H1 (cell line): ENCODE results near the gene MGMT. TPM values are rescaled to one million over a fixed set of nuclear protein-coding genes. Genes with fewer than 3 reads are reported as not detected.

ENCODE experiments used
- CTCF ChIA-PET: fragments of 300-600 bp; sonication (Branson Sonifier 250); formaldehyde crosslinking; loops from one replicate; lab custom pipeline; 2021; ENCODE audit not compliant: partially characterized antibody; lab: Charles Lee
- POLR2A ChIA-PET: fragments of 300-600 bp; sonication (Branson Sonifier 250); formaldehyde crosslinking; loops from one replicate; lab custom pipeline; 2021; ENCODE audit warnings: inconsistent platforms; ENCODE audit not compliant: partially characterized antibody; lab: Charles Lee
- DNase-seq, 2 experiments: peaks; one replicate each; pipeline versions ENCODE4 v3.0.0 to v3.0.0-alpha.2; 2010 to 2022; ENCODE audit warnings: low spot score in 2 of 2, low read depth in 1 of 2, mixed read lengths in 1 of 2
- FAIRE-seq: peaks from 2 replicates; lab custom pipeline; 2011; peaks lifted over from hg19 to GRCh38; lab: Jason Lieb, UNC
- H2AFZ ChIP-seq: 2 replicates; pipeline ENCODE4 v1.8.1; 2012; ENCODE audit warnings: low read length, inconsistent platforms
- H2AK5ac ChIP-seq: 2 replicates; pipeline ENCODE4 v1.6.1; 2013; ENCODE audit warnings: low read depth, low read length
- H2BK120ac ChIP-seq: replicated peaks from 2 replicates; pipeline ENCODE3; 2013; ENCODE audit warnings: low read depth, low read length, inconsistent platforms
- H2BK12ac ChIP-seq: 2 replicates; pipeline ENCODE4 v1.6.1; 2013; ENCODE audit warnings: low read depth, low read length
- H2BK15ac ChIP-seq: 2 replicates; pipeline ENCODE4 v1.6.1; 2013; ENCODE audit warnings: low read length
- H2BK20ac ChIP-seq: 2 replicates; pipeline ENCODE4 v1.6.1; 2013; ENCODE audit warnings: low read length
- H2BK5ac ChIP-seq: 2 replicates; pipeline ENCODE4 v1.6.1; 2013; ENCODE audit warnings: low read depth, low read length
- H3K14ac ChIP-seq: 2 replicates; pipeline ENCODE4 v1.6.1; 2013; ENCODE audit warnings: inconsistent platforms; ENCODE audit not compliant: insufficient read length
- H3K18ac ChIP-seq: 2 replicates; pipeline ENCODE4 v1.6.1; 2013; ENCODE audit warnings: low read length; ENCODE audit errors: extremely low read depth
- H3K23ac ChIP-seq: 2 replicates; pipeline ENCODE4 v1.6.1; 2013; ENCODE audit warnings: inconsistent platforms; ENCODE audit not compliant: insufficient read length
- H3K23me2 ChIP-seq: 2 replicates; pipeline ENCODE4 v1.6.1; 2013; ENCODE audit warnings: low read depth, low read length
- H3K27ac ChIP-seq: 2 replicates; pipeline ENCODE4 v1.6.1; 2011; ENCODE audit warnings: low read depth, low read length, inconsistent platforms
- H3K27me3 ChIP-seq, 4 experiments: replicated peaks in 1 of 4; 1 replicate in 1 of 4; 2 replicates in 3 of 4; pipeline versions ENCODE4 v1.6.1 to v1.8.1; 2011 to 2013; ENCODE audit warnings: low read length in 3 of 4, mild to moderate bottlenecking in 3 of 4, inconsistent platforms in 2 of 4, mixed read lengths in 2 of 4, moderate library complexity in 1 of 4; ENCODE audit not compliant: control insufficient read depth in 3 of 4, insufficient read depth in 3 of 4; ENCODE audit errors: extremely low read depth in 1 of 4
- H3K36me3 ChIP-seq, 4 experiments: 2 replicates each; pipeline versions ENCODE4 v1.6.1 to v1.8.1; 2011 to 2013; ENCODE audit warnings: mild to moderate bottlenecking in 4 of 4, low read length in 3 of 4, moderate library complexity in 2 of 4, control low read depth in 1 of 4, inconsistent platforms in 1 of 4; ENCODE audit not compliant: insufficient read depth in 4 of 4, control insufficient read depth in 2 of 4
- H3K4ac ChIP-seq: replicated peaks from 2 replicates; pipeline ENCODE3; 2013; ENCODE audit warnings: low read length, low read depth, mixed read lengths, inconsistent platforms; ENCODE audit not compliant: insufficient read length
- H3K4me1 ChIP-seq, 4 experiments: replicated peaks in 1 of 4; 1 replicate in 1 of 4; 2 replicates in 3 of 4; pipeline versions ENCODE4 v1.6.1 to v1.8.1; 2011 to 2013; ENCODE audit warnings: low read length in 3 of 4, inconsistent platforms in 2 of 4, mixed read lengths in 1 of 4; ENCODE audit not compliant: insufficient read depth in 4 of 4, control insufficient read depth in 3 of 4
- H3K4me2 ChIP-seq, 2 experiments: 2 replicates each; pipeline versions ENCODE4 v1.6.1 to v1.8.1; 2011 to 2013; ENCODE audit warnings: low read depth in 2 of 2, low read length in 2 of 2, control low read depth in 1 of 2, inconsistent platforms in 1 of 2, mild to moderate bottlenecking in 1 of 2; ENCODE audit not compliant: insufficient read depth in 1 of 2
- H3K4me3 ChIP-seq, 4 experiments: fragments of 200-600, 300-600 bp in 1 of 4; sonication (generic), shearing (Covaris generic), sonication (Bioruptor Twin) in 1 of 4; 2 replicates each; pipeline versions ENCODE4 v1.5.1 to v1.8.1; 2011 to 2016; ENCODE audit warnings: low read length in 4 of 4, low read depth in 3 of 4, control low read depth in 2 of 4, inconsistent platforms in 2 of 4, mild to moderate bottlenecking in 2 of 4, mixed read lengths in 1 of 4, moderate library complexity in 1 of 4; ENCODE audit not compliant: insufficient read depth in 2 of 4; ENCODE audit errors: extremely low read depth in 1 of 4
- H3K56ac ChIP-seq: replicated peaks from 2 replicates; pipeline ENCODE3; 2013; ENCODE audit warnings: low read depth, mild to moderate bottlenecking, mixed read lengths, low read length, inconsistent platforms; ENCODE audit not compliant: insufficient read length
- H3K79me1 ChIP-seq: 2 replicates; pipeline ENCODE4 v1.6.1; 2013; ENCODE audit warnings: low read depth, low read length, control low read depth
- H3K79me2 ChIP-seq, 2 experiments: 2 replicates each; pipeline versions ENCODE4 v1.6.1 to v1.8.1; 2012 to 2013; ENCODE audit warnings: low read length in 2 of 2, mild to moderate bottlenecking in 2 of 2, inconsistent platforms in 1 of 2; ENCODE audit not compliant: insufficient read depth in 2 of 2, control insufficient read depth in 1 of 2
- H3K9ac ChIP-seq, 4 experiments: replicated peaks in 1 of 4; 1 replicate in 1 of 4; 2 replicates in 3 of 4; pipeline versions ENCODE4 v1.6.1 to v1.8.1; 2011 to 2013; ENCODE audit warnings: low read depth in 3 of 4, low read length in 3 of 4, control low read depth in 2 of 4, mild to moderate bottlenecking in 2 of 4, moderate library complexity in 2 of 4, inconsistent platforms in 1 of 4; ENCODE audit errors: extremely low read depth in 1 of 4
- H3K9me3 ChIP-seq, 2 experiments: 2 replicates each; pipeline versions ENCODE4 v1.6.1 to v1.8.1; 2012 to 2013; ENCODE audit warnings: mild to moderate bottlenecking in 2 of 2, moderate library complexity in 2 of 2, control low read depth in 1 of 2, inconsistent platforms in 1 of 2, low read depth in 1 of 2, low read length in 1 of 2, mixed read lengths in 1 of 2; ENCODE audit not compliant: insufficient read depth in 2 of 2
- H4K20me1 ChIP-seq, 2 experiments: replicated peaks in 1 of 2; 2 replicates each; pipeline versions ENCODE3 to v1.8.1; 2011 to 2013; ENCODE audit warnings: inconsistent platforms in 2 of 2, low read length in 2 of 2, mild to moderate bottlenecking in 1 of 2; ENCODE audit not compliant: insufficient read depth in 2 of 2, control insufficient read depth in 1 of 2
- H4K5ac ChIP-seq: 2 replicates; pipeline ENCODE4 v1.6.1; 2013; ENCODE audit warnings: low read length, low read depth, mixed read lengths, inconsistent platforms; ENCODE audit not compliant: insufficient read length
- H4K8ac ChIP-seq: 2 replicates; pipeline ENCODE4 v1.8.0; 2013; ENCODE audit warnings: mild to moderate bottlenecking, moderate library complexity, low read length, inconsistent platforms; ENCODE audit not compliant: insufficient read depth; ENCODE audit errors: extremely low read depth
- H4K91ac ChIP-seq: replicated peaks from 2 replicates; pipeline ENCODE3; 2013; ENCODE audit warnings: low read length, mixed read lengths, inconsistent platforms; ENCODE audit not compliant: insufficient read length
- BCL11A ChIP-seq, 2 experiments: IDR thresholded peaks; one replicate each; pipeline ENCODE4 v1.6.1; 2011; ENCODE audit warnings: low read depth in 2 of 2, low read length in 2 of 2, mild to moderate bottlenecking in 2 of 2
- CBX8 ChIP-seq: fragments of 300-800, 300-1000 bp; sonication (generic); IDR thresholded peaks from 2 replicates; pipeline ENCODE4 v1.7.1; 2016; ENCODE audit warnings: low read depth, low read length, borderline replicate concordance
- CHD2 ChIP-seq: IDR thresholded peaks from 2 replicates; pipeline ENCODE4 v1.6.1; 2012; ENCODE audit warnings: low read length, improper control_type of control experiment
- HDAC6 ChIP-seq: IDR thresholded peaks from one replicate; pipeline ENCODE4 v1.7.1; 2012; ENCODE audit warnings: low read depth, mild to moderate bottlenecking, inconsistent platforms, low read length, moderate library complexity
- NANOG ChIP-seq: IDR thresholded peaks from 2 replicates; pipeline ENCODE4 v1.6.1; 2011; ENCODE audit warnings: low read length, low read depth, mild to moderate bottlenecking, inconsistent platforms; ENCODE audit not compliant: insufficient read depth, poor library complexity, severe bottlenecking
- NRF1 ChIP-seq: IDR thresholded peaks from 2 replicates; pipeline ENCODE4 v1.6.1; 2011; ENCODE audit warnings: mild to moderate bottlenecking, low read depth, low read length, improper control_type of control experiment
- POLR2A ChIP-seq, 2 experiments: IDR thresholded peaks; 1 replicate in 1 of 2; 2 replicates in 1 of 2; pipeline ENCODE4 v1.6.1; 2011; ENCODE audit warnings: low read depth in 2 of 2, low read length in 2 of 2, mild to moderate bottlenecking in 2 of 2; ENCODE audit errors: control extremely low read depth in 1 of 2
- SAP30 ChIP-seq: fragments of 300-600 bp; sonication (generic); IDR thresholded peaks from 2 replicates; pipeline ENCODE4 v1.7.1; 2012; ENCODE audit warnings: low read length, moderate library complexity, mild to moderate bottlenecking, inconsistent platforms; ENCODE audit not compliant: insufficient read depth, insufficient replicate concordance
- USF2 ChIP-seq: IDR thresholded peaks from 2 replicates; pipeline ENCODE4 v1.6.1; 2011; ENCODE audit warnings: low read length, improper control_type of control experiment
- YY1 ChIP-seq: IDR thresholded peaks from 2 replicates; pipeline ENCODE4 v1.6.1; 2011; ENCODE audit warnings: low read depth, mild to moderate bottlenecking, low read length
- WGBS, 2 experiments: shearing (Covaris generic) in 1 of 2; methylation state at CpG; one replicate each; pipeline versions ENCODE4 v1.1.6 to v1.1.7; 2013 to 2015; ENCODE audit warnings: low lambda C conversion rate in 2 of 2, mixed read lengths in 2 of 2, inconsistent platforms in 1 of 2, low coverage in 1 of 2, missing lambda C conversion rate in 1 of 2; ENCODE audit not compliant: insufficient replicate concordance in 2 of 2, insufficient coverage in 1 of 2, insufficient read length in 1 of 2; ENCODE audit errors: extremely low coverage in 1 of 2, missing lambda C conversion rate in 1 of 2; 5-methylcytosine and 5-hydroxymethylcytosine counted together
- polyA plus RNA-seq, 7 experiments: library from polyadenylated mRNA; depleted of rRNA in 3 of 7; stranded (reverse) in 5 of 7; unstranded in 2 of 7; fragments of >200 nt in 5 of 7; fragments of 200-250 nt in 2 of 7; gene quantifications; 1 replicate in 5 of 7; 2 replicates in 1 of 7; 4 replicates in 1 of 7; pipeline versions ENCODE4 v1.2.1 to v1.2.3, GENCODE V29; 2011 to 2013; ENCODE audit warnings: missing spikeins in 2 of 7, mixed read lengths in 2 of 7
- total RNA-seq: library from RNA; stranded (reverse); fragmentation: NEBNext Ultra II Directional; extraction: Animal tissue kit (Norgen Biotek cat#: 25700); gene quantifications from 2 replicates; pipeline ENCODE4 v1.2.1, GENCODE V29; 2021

MGMT gene
- total and polyA plus RNA-seq, 2 of the 8 experiments (the other 6 are each of a cell fraction or from before 2014, with no cell fraction given): 9.9 to 10.7 TPM

DNA sequence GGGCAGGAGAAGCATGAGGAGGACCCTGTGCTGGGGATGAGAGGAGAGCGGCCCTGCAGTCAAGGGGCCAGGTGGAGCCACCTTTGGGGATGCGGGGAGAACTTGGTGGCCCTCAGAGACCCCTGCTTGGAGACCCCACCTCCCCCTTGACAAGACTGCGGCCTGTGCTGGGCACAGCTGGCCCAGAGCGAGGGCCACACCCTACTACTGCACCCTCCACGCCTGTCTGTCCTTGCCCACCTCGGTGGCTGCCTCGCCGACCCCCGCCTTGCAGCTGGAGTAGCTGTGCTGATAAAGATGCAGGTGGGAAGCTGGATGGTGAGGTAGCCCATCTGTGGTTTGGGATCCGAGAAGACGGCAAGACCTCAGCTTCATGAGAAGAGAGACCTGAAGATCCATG, 186.8 kb downstream of the MGMT start:
- no peaks in the 10 kb centered on the region for H3K36me3 ChIP-seq
- H3K79me1 ChIP-seq: no peaks in the 10 kb centered on the region
- no peak overlapping the region for H4K91ac ChIP-seq
- H3K9ac ChIP-seq: no peak overlapping the region
- H4K5ac ChIP-seq: no peak overlapping the region
- no peak for DNase-seq
- H2BK20ac ChIP-seq: no peak overlapping the region
- H3K4me3 ChIP-seq: no peak overlapping the region
- TF ChIP-seq POLR2A (IDR thresholded peaks at IDR 0.05; ENCODE audit: control extremely low read depth in 1 of 2, low read depth in 2 of 2, low read length in 2 of 2) (no peak), NANOG (no peak), USF2 (no peak), CHD2 (no peak), SAP30 (no peak), NRF1 (no peak), HDAC6 (no peak), BCL11A (IDR thresholded peaks at IDR 0.05; ENCODE audit: low read depth in 2 of 2, low read length in 2 of 2) (no peak), YY1 (no peak), CBX8 (no peak)
- ChIA-PET CTCF (no interaction called here), POLR2A (no interaction called here)
- no peak overlapping the region for H2BK120ac ChIP-seq
- no peak overlapping the region for H2BK5ac ChIP-seq
- H3K4me1 ChIP-seq: peaks cover 0 to 2% (median 0%) of the 10 kb centered on the region in 4 experiments; a peak in 1 of 7 replicates
- no peak overlapping the region for H2AK5ac ChIP-seq
- H2BK12ac ChIP-seq: no peak overlapping the region
- no peak overlapping the region for H3K23ac ChIP-seq
- H3K27ac ChIP-seq: no peak overlapping the region
- H3K18ac ChIP-seq: no peak overlapping the region
- no peaks in the 10 kb centered on the region for H3K9me3 ChIP-seq
- no peak overlapping the region for H2BK15ac ChIP-seq
- H2AFZ ChIP-seq: no peak overlapping the region
- no peak for FAIRE-seq
- no peaks in the 10 kb centered on the region for H4K20me1 ChIP-seq
- WGBS, 2 experiments: 88% methylated on average over 9 of the region's 11 CpGs; no CpG with 5 or more reads in 1 of the 2 experiments
- no peak overlapping the region for H3K4ac ChIP-seq
- H3K79me2 ChIP-seq: no peaks in the 10 kb centered on the region
- H3K14ac ChIP-seq: no peak overlapping the region
- H3K23me2 ChIP-seq: no peaks in the 10 kb centered on the region
- no peaks in the 10 kb centered on the region for H3K27me3 ChIP-seq
- no peak overlapping the region for H3K4me2 ChIP-seq
- no peak overlapping the region for H4K8ac ChIP-seq
- no peak overlapping the region for H3K56ac ChIP-seq
